ENCODE measurements around the gene WDR86.

Gene WDR86

GRCh38 chr7:151339651-151340382, 70.0 kb downstream of the WDR86 start:
- Histone ChIP-seq H3K4me3 (no peak overlapping the region), H3K27ac (peak overlapping the region in 13 of 21 experiments; percentile 1 to 72 (median 43))

DNA sequence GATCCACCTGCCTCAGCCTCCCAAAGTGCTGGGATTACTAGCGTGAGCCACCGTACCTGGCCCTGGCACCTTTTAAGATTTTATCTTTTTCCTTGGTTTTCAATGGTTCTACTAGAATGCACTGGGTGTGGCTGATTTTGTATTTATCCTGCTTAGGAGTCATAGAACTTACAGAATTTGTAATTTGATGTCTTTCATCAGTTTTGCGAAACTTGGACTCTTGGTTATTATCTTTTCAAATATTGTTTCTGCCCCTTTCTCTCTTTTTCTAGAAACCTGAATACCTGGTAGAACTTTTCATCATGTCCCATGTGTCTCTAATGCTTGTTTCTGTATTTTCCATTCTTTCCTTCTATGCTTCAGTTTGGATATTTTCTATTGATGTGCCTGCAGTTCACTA, 71.0 kb downstream of the WDR86 start:
- no peak overlapping the region for H3K27ac ChIP-seq
- no peak overlapping the region for H3K4me3 ChIP-seq

GRCh38 chr7:151337346-151337745, 72.5 kb downstream of the WDR86 start:
- no peak overlapping the region for H3K4me3 ChIP-seq
- no peak overlapping the region for H3K27ac ChIP-seq

- Histone ChIP-seq H3K4me3 (no peak overlapping the region), H3K27ac (no peak overlapping the region)
Measured at GRCh38 chr7:151336027-151336708, 73.7 kb downstream of the WDR86 start.

GRCh38 chr7:151334628-151335027, 75.2 kb downstream of the WDR86 start:
- Histone ChIP-seq H3K27ac (no peak overlapping the region), H3K4me3 (no peak overlapping the region)
